H1 (cell line): ENCODE results near the gene SH3YL1. TPM values are rescaled to one million over a fixed set of nuclear protein-coding genes. Genes with fewer than 3 reads are reported as not detected.

Source experiments
- CBX5 ChIP-seq: fragments of 300-800, 300-1000 bp; sonication (generic); IDR thresholded peaks from 2 replicates; pipeline ENCODE4 v1.7.1; 2016; ENCODE audit warnings: antibody characterized with exemption, low read length, low read depth
- KDM4A ChIP-seq: IDR thresholded peaks from one replicate; pipeline ENCODE4 v1.7.1; 2012; ENCODE audit warnings: low read depth, mild to moderate bottlenecking, moderate library complexity, low read length, inconsistent platforms; ENCODE audit not compliant: severe bottlenecking
- TEAD4 ChIP-seq: IDR thresholded peaks from 2 replicates; pipeline ENCODE4 v1.6.1; 2012; ENCODE audit warnings: low read depth, low read length, inconsistent platforms, mixed read lengths
- polyA plus RNA-seq, 7 experiments: library from polyadenylated mRNA; depleted of rRNA in 3 of 7; stranded (reverse) in 5 of 7; unstranded in 2 of 7; fragments of >200 nt in 5 of 7; fragments of 200-250 nt in 2 of 7; gene quantifications; 1 replicate in 5 of 7; 2 replicates in 1 of 7; 4 replicates in 1 of 7; pipeline versions ENCODE4 v1.2.1 to v1.2.3, GENCODE V29; 2011 to 2013; ENCODE audit warnings: missing spikeins in 2 of 7, mixed read lengths in 2 of 7
- total RNA-seq: library from RNA; stranded (reverse); fragmentation: NEBNext Ultra II Directional; extraction: Animal tissue kit (Norgen Biotek cat#: 25700); gene quantifications from 2 replicates; pipeline ENCODE4 v1.2.1, GENCODE V29; 2021
- TF ChIP-seq, protein P1 (sequence below): IDR thresholded peaks from 2 replicates; pipeline ENCODE4 v1.6.1; 2011; ENCODE audit warnings: low read depth, mild to moderate bottlenecking, low read length; ENCODE audit not compliant: insufficient read depth
- TF ChIP-seq, protein P2 (sequence below): IDR thresholded peaks from 2 replicates; pipeline ENCODE4 v1.6.1; 2012; ENCODE audit warnings: inconsistent platforms

SH3YL1 gene
- total and polyA plus RNA-seq, 2 of the 8 experiments (the other 6 are each of a cell fraction or from before 2014, with no cell fraction given): 13.6 to 37.2 TPM

DNA sequence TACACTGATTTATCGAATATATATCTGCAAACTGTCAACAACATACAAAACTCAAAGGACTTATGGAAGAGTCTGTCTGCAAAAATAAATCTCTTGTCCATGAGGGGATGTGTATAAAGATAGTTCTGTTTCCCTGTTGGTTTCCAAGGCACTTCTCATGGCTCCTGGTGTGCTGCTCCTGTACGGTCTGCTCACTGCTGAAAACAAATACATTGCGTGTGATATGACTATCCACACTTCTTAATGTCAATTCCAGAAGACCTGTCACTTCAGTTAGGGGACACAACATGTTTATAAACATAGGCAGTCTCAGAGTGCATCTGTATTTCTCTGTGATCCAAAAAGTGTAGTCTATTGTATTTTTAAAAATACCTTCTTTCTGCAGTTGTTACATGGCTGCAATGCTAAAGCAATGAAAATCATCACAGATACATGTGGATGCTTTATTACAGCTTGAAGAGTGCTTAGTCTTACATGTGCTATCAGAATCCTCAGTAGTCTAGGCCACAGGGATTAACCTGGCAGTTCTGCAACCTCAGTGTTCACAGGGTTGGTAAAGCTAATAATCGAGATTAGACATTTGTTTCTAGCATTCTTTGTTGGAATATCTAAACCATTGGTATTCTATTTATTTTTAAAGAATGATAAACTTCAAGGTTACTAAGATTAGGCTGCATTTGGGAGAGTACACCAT, 16.3 kb upstream of the SH3YL1 start (continued):
- TF ChIP-seq, protein P1, sequence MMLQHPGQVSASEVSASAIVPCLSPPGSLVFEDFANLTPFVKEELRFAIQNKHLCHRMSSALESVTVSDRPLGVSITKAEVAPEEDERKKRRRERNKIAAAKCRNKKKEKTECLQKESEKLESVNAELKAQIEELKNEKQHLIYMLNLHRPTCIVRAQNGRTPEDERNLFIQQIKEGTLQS: no peak
- TF ChIP-seq CBX5: no peak
- TF ChIP-seq, protein P2, sequence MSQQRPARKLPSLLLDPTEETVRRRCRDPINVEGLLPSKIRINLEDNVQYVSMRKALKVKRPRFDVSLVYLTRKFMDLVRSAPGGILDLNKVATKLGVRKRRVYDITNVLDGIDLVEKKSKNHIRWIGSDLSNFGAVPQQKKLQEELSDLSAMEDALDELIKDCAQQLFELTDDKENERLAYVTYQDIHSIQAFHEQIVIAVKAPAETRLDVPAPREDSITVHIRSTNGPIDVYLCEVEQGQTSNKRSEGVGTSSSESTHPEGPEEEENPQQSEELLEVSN: no peak
- no peak for TF ChIP-seq TEAD4
- TF ChIP-seq KDM4A: no peak
